Kidney (tissue), 14 donors: Measurements from ENCODE around the gene AGPS. TPM values are rescaled to one million over a fixed set of nuclear protein-coding genes. Genes with fewer than 3 reads are reported as not detected.

Source experiments
- DNase-seq, 5 donors: peaks; one replicate each; pipeline ENCODE4 v3.0.0-alpha.2; 2013 to 2020
- FAIRE-seq: peaks from 2 replicates; lab custom pipeline; 2012; peaks lifted over from hg19 to GRCh38; lab: Jason Lieb, UNC
- H3K27ac ChIP-seq, 2 donors: one replicate each; pipeline ENCODE4 v1.7.0; 2013; ENCODE audit warnings: low read depth in 2 of 2, low read length in 2 of 2, inconsistent platforms in 1 of 2
- H3K27me3 ChIP-seq: one replicate; pipeline ENCODE4 v1.7.1; 2013; ENCODE audit warnings: low read length, inconsistent platforms; ENCODE audit not compliant: control insufficient read depth, insufficient read depth
- H3K36me3 ChIP-seq, 3 donors: one replicate each; pipeline versions ENCODE4 v1.7.0 to v1.7.1; 2013; ENCODE audit warnings: low read length in 3 of 3, control low read depth in 1 of 3, inconsistent platforms in 1 of 3; ENCODE audit not compliant: insufficient read depth in 3 of 3, control insufficient read depth in 2 of 3
- H3K4me1 ChIP-seq, 3 donors: one replicate each; pipeline versions ENCODE4 v1.7.0 to v1.7.1; 2013; ENCODE audit warnings: low read length in 3 of 3, inconsistent platforms in 1 of 3, low read depth in 1 of 3; ENCODE audit not compliant: control insufficient read depth in 2 of 3, insufficient read depth in 2 of 3
- H3K4me3 ChIP-seq, 3 donors: one replicate each; pipeline versions ENCODE4 v1.7.0 to v1.8.1; 2013; ENCODE audit warnings: low read length in 3 of 3, control low read depth in 1 of 3, inconsistent platforms in 1 of 3
- H3K9ac ChIP-seq, 3 donors: one replicate each; pipeline versions ENCODE4 v1.7.0 to v1.7.1; 2013; ENCODE audit warnings: low read length in 3 of 3, control low read depth in 1 of 3, inconsistent platforms in 1 of 3
- H3K9me3 ChIP-seq, 3 donors: one replicate each; pipeline versions ENCODE4 v1.7.0 to v1.7.1; 2013; ENCODE audit warnings: low read length in 3 of 3, control low read depth in 1 of 3, inconsistent platforms in 1 of 3; ENCODE audit not compliant: control insufficient read depth in 2 of 3, insufficient read depth in 1 of 3
- intact Hi-C: fragments of 100-400 bp; cut with DNase I; formaldehyde crosslinking; loops from one replicate; pipeline ENCODE4 v1.11.1; 2022
- polyA plus RNA-seq: library from polyadenylated mRNA; stranded (reverse); fragments of 350-450 nt; fragmentation: Illumina TruSeq; extraction: RNeasy Lipid Tissue Mini Kit (QIAGEN cat#74804); gene quantifications from one replicate; pipeline ENCODE4 v1.2.3, GENCODE V29; 2014; ENCODE audit warnings: low read depth, low replicate concordance; ENCODE audit not compliant: insufficient read depth
- total RNA-seq: library from RNA; stranded (reverse); fragmentation: NEBNext Ultra II Directional; extraction: Animal tissue kit (Norgen Biotek cat#: 25700); gene quantifications from one replicate; pipeline ENCODE4 v1.2.1, GENCODE V29; 2021
- TF ChIP-seq, protein P1 (sequence below): IDR thresholded peaks from 3 replicates; pipeline ENCODE4 v1.5.1; 2012; ENCODE audit warnings: mild to moderate bottlenecking, moderate library complexity, borderline replicate concordance; ENCODE audit not compliant: insufficient read depth; ENCODE audit errors: extremely low read depth
- donor health status: control.
- donor health status: control.
- donor health status: control.
- donor health status: control.
- donor health status: control.
- donor health status: DM: yes; HTN: yes; CAD: no.
- donor health status: Normal renal cell carcinoma (clear cell type).

AGPS gene
- total and polyA plus RNA-seq, 2 donors from 2014 or later: 7.9 to 45.7 TPM

DNA sequence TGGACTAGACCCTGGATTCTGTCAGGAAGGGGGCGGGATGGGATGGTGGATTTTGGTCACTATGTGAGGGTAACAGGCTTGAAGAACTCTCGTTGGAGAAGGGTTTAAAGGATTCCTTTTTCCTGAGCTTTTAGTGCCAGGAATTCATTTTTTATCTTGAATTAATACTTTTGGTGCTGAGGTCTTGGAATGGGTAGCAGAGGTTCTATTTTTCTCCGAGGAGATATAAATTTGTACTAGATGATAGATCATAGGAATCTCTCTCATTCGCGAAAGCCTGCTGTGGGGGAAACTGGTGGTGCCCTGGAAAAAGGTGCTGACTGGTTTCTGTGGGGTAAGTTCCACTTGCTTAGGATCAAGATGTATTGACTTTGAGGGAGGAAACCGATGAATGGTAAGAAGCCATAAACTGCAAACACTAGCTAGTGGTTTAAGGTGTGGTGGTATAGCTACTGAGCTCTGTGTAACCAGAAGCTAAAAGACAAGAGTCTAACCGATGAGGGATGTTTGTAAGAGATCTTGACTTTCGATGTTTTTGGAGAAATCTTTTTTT, 706 bp downstream of the AGPS start:
- no peaks in the 10 kb centered on the region for H3K36me3 ChIP-seq
- peak in 2 of 5 donors; percentile 18 to 39 for DNase-seq
- H3K4me1 ChIP-seq: peaks cover 3 to 16% (median 9%) of the 10 kb centered on the region in 3 donors
- H3K4me3 ChIP-seq: peak overlapping the region; percentile 86 to 93 (median 87)
- TF ChIP-seq, protein P1, sequence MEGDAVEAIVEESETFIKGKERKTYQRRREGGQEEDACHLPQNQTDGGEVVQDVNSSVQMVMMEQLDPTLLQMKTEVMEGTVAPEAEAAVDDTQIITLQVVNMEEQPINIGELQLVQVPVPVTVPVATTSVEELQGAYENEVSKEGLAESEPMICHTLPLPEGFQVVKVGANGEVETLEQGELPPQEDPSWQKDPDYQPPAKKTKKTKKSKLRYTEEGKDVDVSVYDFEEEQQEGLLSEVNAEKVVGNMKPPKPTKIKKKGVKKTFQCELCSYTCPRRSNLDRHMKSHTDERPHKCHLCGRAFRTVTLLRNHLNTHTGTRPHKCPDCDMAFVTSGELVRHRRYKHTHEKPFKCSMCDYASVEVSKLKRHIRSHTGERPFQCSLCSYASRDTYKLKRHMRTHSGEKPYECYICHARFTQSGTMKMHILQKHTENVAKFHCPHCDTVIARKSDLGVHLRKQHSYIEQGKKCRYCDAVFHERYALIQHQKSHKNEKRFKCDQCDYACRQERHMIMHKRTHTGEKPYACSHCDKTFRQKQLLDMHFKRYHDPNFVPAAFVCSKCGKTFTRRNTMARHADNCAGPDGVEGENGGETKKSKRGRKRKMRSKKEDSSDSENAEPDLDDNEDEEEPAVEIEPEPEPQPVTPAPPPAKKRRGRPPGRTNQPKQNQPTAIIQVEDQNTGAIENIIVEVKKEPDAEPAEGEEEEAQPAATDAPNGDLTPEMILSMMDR: no peak
- peak overlapping the region; percentile 67 to 85 (median 82) for H3K9ac ChIP-seq
- peak overlapping the region; percentile 64 to 71 for H3K27ac ChIP-seq
- H3K9me3 ChIP-seq: no peaks in the 10 kb centered on the region
- H3K27me3 ChIP-seq: no peaks in the 10 kb centered on the region
- intact Hi-C loops: no loop called here
- FAIRE-seq: no peak

DNA sequence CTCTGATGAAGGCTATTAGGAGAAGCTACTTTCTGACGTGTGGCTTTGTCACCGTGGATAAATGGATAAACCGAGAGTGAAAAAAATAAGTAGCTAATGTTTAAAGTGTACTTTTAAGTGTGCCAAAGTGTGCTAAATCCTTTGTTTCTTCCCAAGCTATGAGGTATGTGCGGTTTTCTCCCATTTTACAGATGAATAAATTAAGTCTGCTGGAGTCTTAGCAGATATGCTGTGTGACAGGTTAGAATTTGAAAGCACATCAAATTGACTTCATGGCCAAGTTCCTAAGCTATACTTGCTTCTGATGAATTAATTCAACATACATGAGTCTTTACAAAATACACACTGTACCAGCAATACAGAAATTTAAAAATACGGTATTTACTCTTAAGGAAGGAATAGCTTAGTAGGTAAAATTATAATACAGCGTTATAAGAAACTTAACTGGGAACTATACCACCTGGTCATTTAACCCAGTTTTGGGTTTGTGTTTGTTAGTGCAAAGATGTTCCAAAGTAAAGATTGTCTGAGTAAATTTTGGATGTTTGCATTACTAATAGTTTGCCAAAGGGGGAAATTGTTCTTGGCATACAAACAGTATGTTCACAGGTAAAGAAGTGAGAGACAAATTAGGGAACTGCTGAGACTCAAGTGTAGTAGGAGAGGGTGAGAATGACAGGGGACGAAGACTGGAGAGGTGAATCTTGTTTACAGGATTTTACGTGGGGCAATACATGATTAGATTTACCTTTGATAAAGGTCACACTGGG, 1.4 kb downstream of the AGPS start:
- H3K27ac ChIP-seq: no peak overlapping the region
- H3K27me3 ChIP-seq: no peaks in the 10 kb centered on the region
- H3K9ac ChIP-seq: peak overlapping the region in 2 of 3 donors; percentile 82 to 85
- H3K36me3 ChIP-seq: no peaks in the 10 kb centered on the region
- H3K4me3 ChIP-seq: peak overlapping the region; percentile 86 to 93 (median 87)
- DNase-seq (no peak), FAIRE-seq (no peak)
- no peaks in the 10 kb centered on the region for H3K9me3 ChIP-seq
- H3K4me1 ChIP-seq: peaks cover 3 to 17% (median 9%) of the 10 kb centered on the region in 3 donors
- TF ChIP-seq, protein P1: no peak
- intact Hi-C loops: no loop called here

DNA sequence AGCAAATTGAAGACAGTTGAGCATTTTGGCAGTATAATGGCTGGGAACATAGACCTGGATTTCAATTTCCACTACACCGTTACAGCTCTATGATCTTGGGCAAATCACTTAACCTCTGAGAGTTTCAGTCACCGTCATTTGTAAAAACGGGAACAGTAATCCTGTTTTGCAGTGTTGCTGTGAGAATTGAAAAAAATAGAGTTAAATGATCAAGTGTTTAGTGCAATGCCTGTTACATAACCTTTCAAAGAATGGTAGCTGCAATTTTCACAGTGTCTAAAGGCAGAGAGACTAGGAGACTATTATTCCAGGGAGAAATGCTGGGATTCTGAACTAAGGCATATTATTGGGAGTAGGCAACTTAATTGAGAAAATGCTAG, 2.0 kb downstream of the AGPS start:
- H3K27me3 ChIP-seq: no peaks in the 10 kb centered on the region
- peaks cover 3 to 18% (median 9%) of the 10 kb centered on the region in 3 donors for H3K4me1 ChIP-seq
- intact Hi-C loops: no loop called here
- no peaks in the 10 kb centered on the region for H3K9me3 ChIP-seq
- no peak overlapping the region for H3K9ac ChIP-seq
- H3K36me3 ChIP-seq: no peaks in the 10 kb centered on the region
- H3K4me3 ChIP-seq: peak overlapping the region in 2 of 3 donors; percentile 15 to 87
- TF ChIP-seq, protein P1: no peak
- no peak overlapping the region for H3K27ac ChIP-seq
- DNase-seq (no peak), FAIRE-seq (no peak)
